Vagina (tissue), 2 donors: Measurements from ENCODE around the gene PPP1R3C. TPM values are rescaled to one million over a fixed set of nuclear protein-coding genes. Genes with fewer than 3 reads are reported as not detected.

Source experiments
- DNase-seq, 2 donors: peaks; one replicate each; pipeline ENCODE4 v3.0.0-alpha.2; 2017; ENCODE audit errors: extremely low spot score in 2 of 2
- H3K27ac ChIP-seq: fragments of 200-600 bp; sonication (generic); one replicate; pipeline ENCODE4 v1.5.1; 2019
- H3K27me3 ChIP-seq: fragments of 200-600 bp; sonication (generic); one replicate; pipeline ENCODE4 v1.5.1; 2019
- H3K36me3 ChIP-seq, 2 donors: fragments of 200-600 bp; sonication (generic); one replicate each; pipeline ENCODE4 v1.5.1; 2017 to 2019
- H3K4me1 ChIP-seq: fragments of 200-600 bp; sonication (generic); one replicate; pipeline ENCODE4 v1.5.1; 2019
- H3K4me3 ChIP-seq, 2 donors: fragments of 200-600 bp; sonication (generic); 1 replicate in 1 of 2; 2 replicates in 1 of 2; pipeline ENCODE4 v1.5.1; 2016 to 2019
- H3K9me3 ChIP-seq: fragments of 200-600 bp; sonication (generic); one replicate; pipeline ENCODE4 v1.5.1; 2019
- CTCF ChIP-seq, 3 experiments: fragments of 450-650 bp in 2 of 3; fragments of 200-600 bp in 1 of 3; sonication (generic) in 1 of 3; IDR thresholded peaks; one replicate each; pipeline ENCODE4 v1.5.1; 2017 to 2019; ENCODE audit warnings: antibody characterized with exemption in 3 of 3, mild to moderate bottlenecking in 2 of 3, moderate library complexity in 2 of 3
- POLR2A ChIP-seq, 2 donors: fragments of 450-650 bp; IDR thresholded peaks; one replicate each; pipeline ENCODE4 v1.6.1; 2017; ENCODE audit warnings: antibody characterized with exemption in 2 of 2, mild to moderate bottlenecking in 2 of 2, moderate library complexity in 2 of 2
- POLR2AphosphoS5 ChIP-seq, 2 donors: sonication (generic); formaldehyde crosslinking; IDR thresholded peaks; one replicate each; pipeline ENCODE4 v1.9.0; 2017; ENCODE audit warnings: antibody characterized with exemption in 2 of 2, mild to moderate bottlenecking in 2 of 2, low read depth in 1 of 2; ENCODE audit not compliant: insufficient read depth in 1 of 2
- intact Hi-C: fragments of 100-400 bp; cut with DNase I; formaldehyde crosslinking; loops from one replicate; pipeline ENCODE4 v1.15.1; 2023
- total RNA-seq: library from RNA; depleted of rRNA; stranded (reverse); fragments of >200 nt; gene quantifications from one replicate; pipeline ENCODE4 v1.2.3, GENCODE V29; 2016

PPP1R3C gene
- total RNA-seq, 1 donor from 2014 or later: 26.3 TPM

GRCh38 chr10:91607646-91608403 is 25.0 kb downstream of the PPP1R3C start:
- no peak for TF ChIP-seq CTCF (IDR thresholded peaks at IDR 0.05)
- no peak for TF ChIP-seq POLR2AphosphoS5 (IDR thresholded peaks at IDR 0.05; ENCODE audit: insufficient read depth in 1 of 2, low read depth in 1 of 2)
- TF ChIP-seq POLR2A (IDR thresholded peaks at IDR 0.05): no peak
- H3K4me3 ChIP-seq: no peak overlapping the region
- peaks cover 42% of the 10 kb centered on the region for H3K4me1 ChIP-seq
- H3K27me3 ChIP-seq: no peaks in the 10 kb centered on the region
- H3K9me3 ChIP-seq: no peaks in the 10 kb centered on the region
- no peak for DNase-seq
- no peaks in the 10 kb centered on the region for H3K36me3 ChIP-seq
- intact Hi-C loops: no loop called here
- peak overlapping the region; percentile 74 for H3K27ac ChIP-seq

GRCh38 chr10:91605968-91606367 is 26.9 kb downstream of the PPP1R3C start:
- Histone ChIP-seq H3K27ac (peak overlapping the region; percentile 47), H3K9me3 (no peaks in the 10 kb centered on the region), H3K4me3 (no peak overlapping the region), H3K36me3 (no peaks in the 10 kb centered on the region), H3K4me1 (peaks cover 48% of the 10 kb centered on the region), H3K27me3 (no peaks in the 10 kb centered on the region)
- no peak for DNase-seq
- no peak for TF ChIP-seq POLR2AphosphoS5 (IDR thresholded peaks at IDR 0.05; ENCODE audit: insufficient read depth in 1 of 2, low read depth in 1 of 2)
- no peak for TF ChIP-seq CTCF (IDR thresholded peaks at IDR 0.05)
- no peak for TF ChIP-seq POLR2A (IDR thresholded peaks at IDR 0.05)
- intact Hi-C loops: no loop called here

GRCh38 chr10:91604553-91605534 is 28.0 kb downstream of the PPP1R3C start:
- Histone ChIP-seq H3K36me3 (no peaks in the 10 kb centered on the region), H3K4me3 (no peak overlapping the region), H3K27ac (peak overlapping the region; percentile 47), H3K9me3 (no peaks in the 10 kb centered on the region), H3K27me3 (no peaks in the 10 kb centered on the region), H3K4me1 (peaks cover 48% of the 10 kb centered on the region)
- TF ChIP-seq POLR2AphosphoS5 (IDR thresholded peaks at IDR 0.05; ENCODE audit: insufficient read depth in 1 of 2, low read depth in 1 of 2) (no peak), CTCF (IDR thresholded peaks at IDR 0.05) (no peak), POLR2A (IDR thresholded peaks at IDR 0.05) (no peak)
- intact Hi-C loops: no loop called here
- DNase-seq: no peak

GRCh38 chr10:91603931-91604331 is 28.9 kb downstream of the PPP1R3C start:
- H3K36me3 ChIP-seq: no peaks in the 10 kb centered on the region
- TF ChIP-seq CTCF (IDR thresholded peaks at IDR 0.05) (no peak), POLR2A (IDR thresholded peaks at IDR 0.05) (no peak), POLR2AphosphoS5 (IDR thresholded peaks at IDR 0.05; ENCODE audit: insufficient read depth in 1 of 2, low read depth in 1 of 2) (peak in 1 of 2 donors; percentile 8)
- no peaks in the 10 kb centered on the region for H3K9me3 ChIP-seq
- H3K4me3 ChIP-seq: no peak overlapping the region
- intact Hi-C loops: no loop called here
- H3K27ac ChIP-seq: peak overlapping the region; percentile 38
- no peaks in the 10 kb centered on the region for H3K27me3 ChIP-seq
- peaks cover 43% of the 10 kb centered on the region for H3K4me1 ChIP-seq
- no peak for DNase-seq
